Astrocyte (in vitro differentiated cells and primary cell): ENCODE measurements around the gene MAOB.

Source experiments
- CTCF ChIP-seq: IDR thresholded peaks from 2 replicates; pipeline ENCODE4 v1.5.1; 2011; ENCODE audit warnings: low read depth, mild to moderate bottlenecking, inconsistent platforms, low read length, moderate library complexity; ENCODE audit not compliant: insufficient read depth
- EZH2 ChIP-seq: IDR thresholded peaks from 2 replicates; pipeline ENCODE4 v1.6.1; 2012; ENCODE audit warnings: mild to moderate bottlenecking, low read length, inconsistent platforms; ENCODE audit not compliant: insufficient read depth

GRCh38 chrX:43861750-43862149 lies 20.5 kb downstream of the MAOB start:
- TF ChIP-seq EZH2: no peak
- TF ChIP-seq CTCF: no peak
